ENCODE measurements around the gene ABHD2. TPM values are rescaled to one million over a fixed set of nuclear protein-coding genes. Genes with fewer than 3 reads are reported as not detected.

Gene ABHD2
- total RNA-seq, 1 donor: 168 TPM

DNA sequence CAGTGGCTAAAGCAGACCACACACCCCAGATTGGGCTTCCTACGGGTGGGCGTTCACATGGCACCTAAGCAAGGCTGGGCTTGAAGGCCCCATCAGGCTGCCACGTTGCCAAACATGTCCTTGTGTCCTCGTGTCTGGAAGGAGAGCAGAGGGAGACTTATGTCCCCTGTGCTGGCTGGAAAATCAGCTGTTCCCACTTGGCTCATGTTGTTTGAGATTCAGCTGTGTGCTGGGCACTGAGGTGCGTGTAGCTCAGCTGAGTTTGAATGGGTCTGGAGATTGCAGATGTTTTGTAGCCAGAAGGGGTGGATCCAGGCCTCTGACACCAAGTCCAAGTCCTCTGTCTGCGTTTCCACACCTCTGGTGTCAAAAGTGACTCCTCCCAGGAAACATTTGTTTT, 98.5 kb downstream of the ABHD2 start:
- no peak for DNase-seq (ENCODE audit: low read depth in 2 of 3, low spot score in 2 of 3)

DNA sequence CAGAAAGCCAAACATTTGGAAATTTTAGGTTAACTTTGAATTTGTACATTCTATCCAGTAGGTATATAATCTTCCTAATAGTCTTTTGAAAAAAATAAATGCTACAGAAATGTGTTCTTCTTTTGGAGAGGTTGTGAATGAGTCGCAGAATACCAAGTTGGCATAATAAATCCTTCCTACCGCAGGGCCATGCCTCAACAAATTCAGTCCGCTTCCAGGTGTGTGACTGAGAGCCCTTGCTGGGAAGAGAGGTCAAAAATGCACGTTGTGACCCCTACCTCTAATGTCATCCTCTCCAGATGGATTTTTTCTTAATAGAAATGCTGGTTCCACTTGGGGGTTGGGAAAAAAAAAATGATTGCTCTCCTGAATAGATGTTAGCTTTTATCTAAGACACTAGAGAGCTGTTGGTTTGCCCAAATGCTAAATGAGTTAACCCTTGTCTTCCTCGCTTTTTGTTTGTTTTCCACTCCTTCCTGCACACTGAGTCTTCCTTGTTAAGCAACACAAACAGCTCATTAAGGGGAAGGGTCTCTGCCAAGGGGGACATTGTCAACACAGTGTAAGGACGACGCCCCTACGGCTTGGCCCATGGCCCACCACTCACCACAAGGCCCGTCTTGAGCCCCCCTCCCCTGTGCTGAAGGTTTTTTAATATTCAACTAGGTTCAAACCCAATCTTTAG, 99.2 kb downstream of the ABHD2 start:
- no peak for DNase-seq (ENCODE audit: low read depth in 2 of 3, low spot score in 2 of 3)

DNA sequence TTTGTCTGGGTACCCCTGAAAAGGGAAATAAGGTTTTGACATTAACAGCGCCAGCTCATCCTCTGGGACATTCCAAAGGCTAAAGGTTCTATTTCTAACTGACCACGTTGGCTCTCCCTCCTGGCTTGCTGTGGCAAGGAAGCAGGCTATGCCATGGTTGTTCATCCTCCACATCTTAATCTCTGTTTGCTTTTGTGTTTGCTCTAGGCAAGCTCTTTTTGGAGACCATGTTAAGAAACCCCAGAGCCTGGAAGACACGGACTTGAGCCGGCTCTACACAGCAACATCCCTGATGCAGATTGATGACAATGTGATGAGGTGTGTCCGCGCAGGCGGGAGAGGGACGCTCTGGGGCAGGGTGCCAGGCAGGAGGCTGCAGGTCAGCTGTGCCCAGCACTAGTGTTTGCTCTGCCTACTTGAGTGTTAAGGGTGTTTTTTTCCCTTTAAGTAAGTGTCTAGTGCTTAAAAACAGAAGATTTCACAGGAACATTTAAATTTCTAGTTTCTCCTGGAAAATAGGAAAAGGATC, 99.8 kb downstream of the ABHD2 start:
- no peak for DNase-seq (ENCODE audit: low read depth in 2 of 3, low spot score in 2 of 3)

DNA sequence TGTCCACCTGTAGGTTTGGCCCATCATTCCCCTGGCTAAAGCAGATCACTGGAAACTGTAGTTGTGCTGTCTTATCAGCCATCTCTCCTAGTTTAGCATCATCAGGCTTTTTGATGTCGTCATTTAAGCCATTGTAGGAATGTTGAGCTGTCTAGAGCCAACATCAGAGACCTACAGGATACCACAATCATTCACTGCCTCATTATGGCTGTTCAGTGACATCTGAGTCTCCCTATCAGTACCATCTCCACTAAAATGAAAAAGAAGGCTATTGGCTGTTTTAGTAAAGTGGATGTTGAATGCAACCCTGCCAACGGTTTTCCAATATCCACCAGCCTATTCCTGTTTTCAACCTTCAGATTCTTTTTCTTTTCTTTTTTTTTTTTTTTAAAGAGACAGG, 103.9 kb downstream of the ABHD2 start:
- DNase-seq (ENCODE audit: low read depth in 2 of 3, low spot score in 2 of 3): no peak

DNA sequence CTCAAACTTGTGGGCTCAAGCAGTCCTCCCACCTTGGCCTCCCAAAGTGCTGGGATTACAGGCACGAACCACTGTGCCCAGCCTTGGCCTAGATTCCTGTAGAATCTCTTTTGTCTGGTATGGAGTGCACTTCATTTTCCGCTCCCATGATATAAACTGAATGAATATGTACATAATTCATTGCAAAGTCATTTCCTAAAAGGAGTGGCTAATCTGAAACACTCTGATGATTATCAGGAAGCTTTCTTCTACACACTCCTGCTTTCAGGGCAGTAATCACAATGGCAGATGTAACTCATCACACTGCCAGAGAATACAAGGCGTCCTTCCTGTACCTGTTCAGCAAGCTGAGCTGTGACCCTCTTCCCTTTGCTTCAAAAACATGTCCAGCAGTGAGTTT, 104.5 kb downstream of the ABHD2 start:
- DNase-seq (ENCODE audit: low read depth in 2 of 3, low spot score in 2 of 3): no peak

DNA sequence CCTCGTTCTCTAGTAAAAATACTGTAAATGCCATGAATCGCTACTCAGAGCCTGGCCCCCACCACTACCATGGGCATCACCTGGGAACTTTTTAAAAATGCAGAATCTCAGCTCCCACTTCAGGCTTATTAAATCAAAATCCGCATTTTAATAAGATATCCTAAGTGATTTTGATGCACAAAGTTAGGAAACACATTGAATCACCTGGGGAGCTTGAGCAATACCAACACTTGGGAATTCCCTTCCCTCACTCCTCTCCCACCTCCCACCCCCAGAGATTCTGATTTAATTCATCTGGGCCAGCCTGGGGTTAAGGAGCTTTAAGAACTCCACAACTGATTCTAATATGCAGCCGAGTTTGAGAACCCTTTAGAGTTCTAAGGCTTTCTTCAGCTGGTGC, 106.4 kb downstream of the ABHD2 start:
- DNase-seq (ENCODE audit: low read depth in 2 of 3, low spot score in 2 of 3): no peak

DNA sequence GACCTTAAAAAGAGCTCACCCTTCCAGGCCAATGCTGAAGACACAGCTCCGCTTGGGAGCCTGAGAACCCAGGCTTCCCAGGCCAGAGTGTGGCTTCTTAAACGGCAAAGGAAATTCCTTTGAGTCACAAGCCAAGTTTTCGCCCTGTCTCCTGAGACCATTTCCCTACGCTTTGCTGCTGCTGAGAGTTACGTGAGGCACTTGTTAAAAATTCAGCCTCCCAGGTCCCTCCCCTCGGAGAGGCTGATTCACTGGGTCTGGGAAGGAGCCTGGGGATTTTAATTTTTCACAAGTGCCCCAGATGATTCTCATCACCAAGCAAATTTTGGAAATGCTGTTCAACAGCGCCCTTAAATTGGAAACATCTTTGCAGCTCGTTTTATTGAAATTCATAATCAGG, 107.6 kb downstream of the ABHD2 start:
- no peak for DNase-seq (ENCODE audit: low read depth in 2 of 3, low spot score in 2 of 3)

DNA sequence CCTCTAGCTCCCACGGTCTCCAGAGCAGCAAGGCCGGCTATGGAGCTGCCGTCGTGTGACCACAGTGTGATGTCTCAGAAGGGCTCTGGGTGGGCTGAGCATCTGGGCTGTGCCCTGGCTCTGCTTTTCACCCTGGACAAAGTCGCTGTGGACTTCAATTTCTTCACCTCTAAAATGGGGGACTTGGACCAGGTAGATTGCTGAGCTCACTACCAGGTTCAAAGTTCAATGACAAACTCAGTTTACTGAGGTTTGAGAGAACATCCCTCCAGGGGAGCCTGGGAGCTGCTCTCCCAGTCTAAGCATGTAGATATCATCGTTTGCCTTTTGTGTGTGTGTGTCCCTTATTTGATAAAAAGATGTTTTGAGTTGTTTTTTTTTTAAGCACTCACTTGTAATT, 108.0 kb downstream of the ABHD2 start:
- no peak for DNase-seq (ENCODE audit: low read depth in 2 of 3, low spot score in 2 of 3)

DNA sequence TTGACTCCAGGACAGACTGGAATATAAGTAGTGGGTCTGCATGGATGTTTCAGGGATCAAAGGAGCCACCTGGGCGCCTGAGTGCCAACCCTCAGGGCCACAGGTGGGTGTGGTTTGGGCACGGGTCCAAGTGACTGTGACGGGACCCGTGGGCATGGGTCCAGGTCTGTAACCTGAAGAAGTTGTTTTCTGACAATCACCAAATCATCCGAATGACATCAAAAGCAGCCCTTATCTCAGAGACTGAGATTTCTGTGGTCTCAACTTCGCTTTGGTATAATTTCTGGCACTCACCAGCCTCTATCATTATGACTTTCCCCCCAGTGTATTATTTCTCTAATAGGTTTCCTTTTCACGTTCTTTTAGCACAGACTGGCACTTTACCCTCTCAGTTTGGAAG, 108.7 kb downstream of the ABHD2 start:
- DNase-seq (ENCODE audit: low read depth in 2 of 3, low spot score in 2 of 3): no peak

DNA sequence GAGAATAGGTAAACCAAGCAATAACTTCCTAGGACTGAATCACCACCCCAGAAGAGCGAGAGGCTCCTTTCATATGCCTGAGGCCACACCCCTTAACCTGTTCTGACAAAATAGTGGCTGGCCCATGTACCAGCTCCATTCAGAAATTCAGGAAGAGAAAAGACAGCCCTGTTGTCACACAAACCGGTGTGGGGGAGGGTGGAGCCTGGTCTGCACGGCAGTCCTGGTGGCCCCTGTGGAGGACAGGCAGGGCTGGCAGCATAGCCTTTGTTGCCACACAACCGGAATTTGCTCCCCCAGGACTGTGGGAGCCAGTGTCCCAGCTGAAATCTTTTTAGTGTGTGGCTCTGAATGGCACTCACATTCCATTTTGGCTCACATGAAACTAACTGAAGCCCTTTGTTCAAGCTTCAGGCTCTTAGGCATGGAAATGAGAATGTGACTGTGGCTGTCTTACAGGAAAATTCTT, 109.3 kb downstream of the ABHD2 start:
- DNase-seq (ENCODE audit: low read depth in 2 of 3, low spot score in 2 of 3): no peak

DNA sequence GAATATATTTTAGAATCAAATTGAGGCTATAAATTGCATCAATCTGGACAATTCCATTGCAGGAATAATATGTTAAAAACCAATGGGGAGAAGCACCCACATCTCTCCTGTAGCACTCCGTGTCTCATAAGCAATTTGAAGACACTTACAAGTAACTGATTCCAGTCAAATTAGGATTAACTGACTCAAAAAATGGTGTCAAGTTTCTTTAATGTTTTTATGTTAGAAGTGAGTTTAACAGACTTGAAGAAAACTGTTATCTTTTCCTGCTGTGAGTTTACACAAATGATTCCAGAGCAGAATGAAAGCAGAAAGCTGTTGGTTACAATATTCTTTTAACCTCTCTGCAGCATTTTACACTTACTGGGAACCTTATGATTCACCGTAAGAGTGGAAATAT, 109.9 kb downstream of the ABHD2 start:
- no peak for DNase-seq (ENCODE audit: low read depth in 2 of 3, low spot score in 2 of 3)

DNA sequence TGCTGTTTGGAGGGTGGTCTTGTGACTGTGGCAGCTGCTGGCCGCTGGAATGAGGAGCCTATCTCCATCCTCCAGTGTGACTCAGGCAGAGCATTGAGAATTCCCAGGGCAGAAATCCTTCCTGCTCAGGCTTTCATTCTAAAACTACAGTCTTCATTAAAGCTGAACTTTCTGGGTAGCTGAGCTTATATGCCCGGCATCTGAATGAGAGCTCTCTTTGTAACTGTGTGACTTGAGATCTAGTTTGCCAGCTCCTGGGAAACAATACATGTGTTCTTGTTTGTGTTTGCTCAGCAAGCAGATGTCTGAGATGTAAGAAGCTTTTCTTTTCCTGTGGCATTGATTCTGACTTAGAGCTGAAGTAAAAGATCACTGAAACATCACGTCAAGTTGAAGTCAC, 110.7 kb downstream of the ABHD2 start:
- no peak for DNase-seq (ENCODE audit: low read depth in 2 of 3, low spot score in 2 of 3)

DNA sequence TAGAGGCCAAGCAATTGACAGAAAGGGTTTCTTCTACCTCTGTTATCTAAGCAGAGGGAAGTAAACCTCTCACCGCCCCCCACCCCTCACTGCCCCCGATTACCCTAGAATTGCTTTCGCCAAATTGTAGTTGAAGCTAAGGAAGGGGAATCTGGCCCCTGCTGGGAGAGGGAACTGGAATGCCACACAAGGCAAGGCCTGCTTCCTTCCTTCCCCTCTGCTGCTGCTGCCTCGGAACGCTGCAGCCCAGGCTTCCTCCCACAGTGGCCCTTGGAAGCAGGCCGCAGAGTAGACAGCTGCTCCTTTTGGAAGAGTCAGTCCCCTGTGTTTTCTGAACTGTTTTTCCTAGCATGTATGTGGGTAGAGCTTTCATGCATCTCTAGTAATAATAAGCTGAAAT, 111.5 kb downstream of the ABHD2 start:
- DNase-seq (ENCODE audit: low read depth in 2 of 3, low spot score in 2 of 3): no peak

DNA sequence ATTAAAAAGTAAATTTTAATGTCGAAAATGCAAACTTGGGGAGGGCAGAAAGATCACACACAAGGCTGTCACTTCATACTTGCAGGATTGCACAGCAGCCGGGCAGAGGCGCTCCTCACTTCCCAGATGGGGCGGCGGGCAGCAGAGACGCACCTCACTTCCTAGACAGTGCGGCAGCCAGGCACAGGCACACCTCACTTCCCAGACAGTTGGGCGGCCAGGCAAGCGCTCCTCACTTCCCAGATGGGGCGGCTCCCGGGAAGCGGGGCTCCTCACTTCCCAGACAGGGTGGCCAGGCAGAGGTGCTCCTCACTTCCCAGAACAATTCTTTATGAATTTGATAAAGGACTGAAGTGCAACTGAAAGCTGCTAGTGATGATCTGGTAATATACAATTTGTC, 111.9 kb downstream of the ABHD2 start:
- DNase-seq (ENCODE audit: low read depth in 2 of 3, low spot score in 2 of 3): no peak

DNA sequence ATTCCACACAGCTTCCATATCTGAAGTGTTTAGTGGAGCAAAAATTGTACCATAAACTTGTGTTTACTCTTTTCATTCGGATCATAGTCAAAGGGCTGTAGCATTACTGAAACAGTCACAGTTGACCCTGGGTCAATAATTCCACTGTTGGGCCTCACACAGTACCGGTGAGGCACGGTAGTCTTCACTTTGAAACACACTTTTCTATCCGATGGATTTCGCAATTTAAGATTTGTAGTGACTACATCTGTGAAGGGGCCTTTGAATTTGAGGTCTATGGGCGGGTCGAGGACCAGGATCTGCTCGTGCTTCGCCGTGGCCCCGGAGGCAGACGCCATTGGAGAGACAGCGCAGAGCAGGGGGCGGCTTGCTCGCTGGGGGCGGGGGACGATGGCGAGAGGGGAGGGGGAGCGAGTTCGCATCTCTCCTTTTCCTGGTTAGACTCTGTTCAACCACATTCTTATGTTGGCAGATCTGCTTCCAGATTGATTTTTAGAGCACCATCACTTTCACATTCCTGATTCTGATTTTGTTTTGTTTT, 113.3 kb downstream of the ABHD2 start:
- DNase-seq (ENCODE audit: low read depth in 2 of 3, low spot score in 2 of 3): no peak

DNA sequence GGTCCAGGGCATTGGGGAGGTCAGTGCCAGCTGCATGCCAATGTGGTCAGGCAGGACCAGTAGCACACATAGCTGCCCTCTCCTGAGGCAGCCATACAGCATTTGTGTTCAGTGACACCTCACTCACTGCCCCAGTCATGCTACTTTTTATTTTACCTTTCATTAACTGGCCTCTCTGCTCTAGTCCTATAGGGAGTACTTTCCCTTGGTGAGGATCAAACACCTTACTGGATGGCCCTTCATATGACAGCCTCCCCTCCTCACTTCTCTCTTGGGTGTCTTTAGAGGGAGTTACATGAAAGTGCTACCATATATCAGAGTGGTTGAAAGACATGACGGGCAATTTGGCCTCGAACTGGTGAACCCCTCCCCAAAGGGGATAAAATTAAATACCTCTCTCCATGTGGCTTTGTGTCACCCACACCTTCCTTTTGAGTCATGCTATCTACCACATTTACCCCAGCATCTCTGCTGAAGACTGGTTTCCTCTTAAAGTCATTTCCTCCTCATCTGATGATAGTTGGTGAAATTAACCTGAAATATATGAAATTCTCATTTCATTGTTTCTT, 115.5 kb downstream of the ABHD2 start:
- DNase-seq (ENCODE audit: low read depth in 2 of 3, low spot score in 2 of 3): peak in 2 of 3 donors; percentile 51 to 62

DNA sequence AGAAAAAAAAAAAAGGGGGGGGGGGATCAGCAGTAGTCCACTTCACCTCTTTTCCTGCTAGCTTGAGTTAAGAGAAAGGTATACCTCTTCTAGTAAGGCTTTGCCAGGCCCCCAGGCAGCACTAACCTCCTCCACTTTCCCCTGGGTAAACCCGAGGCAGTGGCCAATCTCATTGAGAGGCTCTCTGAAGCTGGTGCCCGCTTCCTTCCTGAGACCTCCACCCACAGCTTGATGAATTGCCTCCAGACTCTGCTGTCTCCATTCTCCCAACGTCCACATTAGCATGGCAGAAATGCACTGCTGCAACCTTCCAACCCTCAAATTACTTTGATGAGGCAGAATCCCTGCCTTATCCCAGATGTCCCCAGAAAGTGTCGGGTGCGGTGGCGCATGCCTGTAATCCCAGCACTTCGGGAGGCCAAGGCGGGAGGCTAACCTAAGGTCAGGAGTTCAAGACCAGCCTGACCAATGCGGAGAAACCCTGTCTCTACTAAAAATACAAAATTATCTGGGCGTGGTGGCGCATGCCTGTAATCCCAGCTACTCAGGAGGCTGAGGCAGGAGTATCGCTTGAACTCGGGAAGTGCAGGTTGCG, 117.8 kb downstream of the ABHD2 start:
- DNase-seq (ENCODE audit: low read depth in 2 of 3, low spot score in 2 of 3): peak in 2 of 3 donors; percentile 11 to 38

DNA sequence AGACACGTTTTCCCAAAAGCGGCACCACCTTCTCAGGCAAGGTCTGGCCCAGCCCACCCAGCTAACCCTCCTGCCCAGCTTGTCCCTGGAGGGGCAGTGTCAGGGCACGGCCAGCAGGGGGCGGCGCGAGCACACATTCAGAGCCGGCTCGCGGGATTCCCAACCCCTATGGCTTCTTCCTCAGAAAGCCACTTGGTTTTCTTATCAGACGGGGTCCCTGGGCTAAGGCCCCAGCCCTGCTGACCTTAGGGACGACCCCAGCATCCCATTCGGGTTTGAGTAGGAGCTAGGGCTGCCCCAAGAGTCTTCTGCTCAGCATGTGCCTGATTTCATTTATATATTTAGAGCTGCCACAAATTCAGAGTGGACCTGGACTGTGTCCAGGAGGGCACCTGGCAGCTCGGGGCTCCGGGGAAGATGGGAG, 118.7 kb downstream of the ABHD2 start:
- peak; percentile 41 to 73 (median 71) for DNase-seq (ENCODE audit: low read depth in 2 of 3, low spot score in 2 of 3)

DNA sequence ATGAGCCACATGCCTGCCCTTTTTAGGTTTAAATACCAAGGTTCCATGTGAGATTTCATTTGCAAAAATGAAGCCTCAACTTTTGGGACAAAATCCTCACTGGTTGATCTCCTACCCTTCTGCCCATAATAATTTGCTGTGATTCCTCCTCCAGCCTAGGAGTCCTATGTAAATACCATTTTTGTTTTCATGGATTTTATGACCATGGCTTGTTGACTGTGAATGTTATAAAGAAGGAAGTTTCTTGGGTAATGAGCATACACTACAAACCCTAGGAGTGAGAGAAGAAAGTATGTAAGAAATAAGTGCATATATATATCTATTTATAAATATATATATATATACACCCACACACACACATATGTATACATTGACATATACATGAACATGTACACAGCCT, 120.0 kb downstream of the ABHD2 start:
- DNase-seq (ENCODE audit: low read depth in 2 of 3, low spot score in 2 of 3): no peak

DNA sequence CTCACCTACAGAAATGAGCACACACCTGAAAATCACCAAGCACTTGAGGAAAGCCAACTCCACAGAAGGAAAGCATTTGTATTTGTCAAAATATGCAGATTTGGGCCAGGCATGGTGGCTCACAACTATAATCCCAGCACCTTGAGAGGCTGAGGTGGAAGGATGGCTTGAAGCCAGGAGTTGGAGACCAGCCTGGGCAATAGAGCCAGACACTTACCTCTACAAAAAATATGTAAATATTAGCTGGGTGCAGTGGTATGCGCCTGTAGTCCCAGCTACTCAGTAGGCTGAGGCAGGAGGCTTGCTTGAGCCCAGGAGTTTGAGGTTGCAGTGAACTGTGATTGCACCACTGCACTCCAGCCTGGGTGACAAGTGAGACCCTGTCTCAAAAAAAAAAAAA, 120.8 kb downstream of the ABHD2 start:
- DNase-seq (ENCODE audit: low read depth in 2 of 3, low spot score in 2 of 3): no peak

DNA sequence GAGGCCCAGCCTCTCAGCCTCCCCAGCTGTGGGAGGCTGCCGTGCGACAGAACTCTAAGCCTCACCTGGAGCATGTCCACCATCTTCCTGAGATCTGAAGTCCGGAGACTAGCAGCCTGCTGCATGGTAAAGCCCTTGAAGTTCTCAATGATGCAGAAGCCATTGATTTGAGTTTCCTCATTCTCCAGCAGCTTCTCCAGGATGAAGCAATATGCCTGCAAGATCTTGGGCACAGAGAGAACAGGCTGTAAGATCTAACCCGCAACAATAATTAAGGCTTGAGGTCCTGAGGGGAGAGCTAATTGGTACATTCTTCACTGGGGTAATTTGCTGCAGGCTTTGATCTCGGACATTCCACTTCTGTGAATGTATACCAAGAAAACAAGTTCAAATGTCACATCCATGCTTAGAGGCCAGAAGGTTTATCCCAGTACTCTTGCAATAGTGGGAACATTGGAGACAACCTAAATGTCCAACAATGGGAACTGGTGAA, 123.5 kb downstream of the ABHD2 start:
- DNase-seq (ENCODE audit: low read depth in 2 of 3, low spot score in 2 of 3): no peak

DNA sequence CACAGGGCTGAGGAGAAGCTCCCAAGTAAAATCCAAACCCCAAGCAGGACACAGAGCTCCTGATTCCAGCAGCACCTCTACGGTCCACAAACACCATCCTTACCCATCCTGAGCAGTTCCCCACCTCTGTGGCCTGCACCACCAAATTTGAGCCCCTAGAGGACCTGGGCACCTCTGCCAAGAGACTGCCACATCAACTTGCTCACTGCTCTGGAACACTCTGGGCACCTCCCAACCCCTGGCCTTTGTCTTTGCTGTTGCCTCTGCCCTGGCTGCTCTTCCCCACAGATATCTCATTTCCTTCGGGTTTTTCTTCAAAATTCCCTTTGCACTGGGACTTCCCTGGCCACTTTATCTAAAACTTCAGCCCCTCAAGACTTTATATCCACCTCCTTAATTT, 127.4 kb downstream of the ABHD2 start:
- DNase-seq (ENCODE audit: low read depth in 2 of 3, low spot score in 2 of 3): no peak
